ENCODE measurements around the gene TBATA.

The TBATA gene

DNA sequence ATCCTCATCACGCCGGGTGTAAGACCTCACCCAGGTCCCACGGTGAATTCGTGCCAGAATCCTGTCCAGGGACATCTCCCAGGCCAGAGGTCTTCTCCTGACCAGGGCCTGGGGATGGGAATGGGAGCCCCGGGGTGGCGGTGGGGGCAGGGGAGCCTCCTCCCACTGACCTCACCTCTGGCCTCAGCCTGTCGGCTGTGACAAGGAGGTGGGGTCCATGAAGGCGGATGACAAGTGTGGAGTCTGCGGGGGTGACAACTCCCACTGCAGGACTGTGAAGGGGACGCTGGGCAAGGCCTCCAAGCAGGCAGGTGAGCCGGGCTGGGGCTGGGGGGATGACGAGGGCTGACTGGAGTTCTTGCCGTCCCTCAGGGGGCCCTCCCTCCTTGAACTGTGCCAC is 41.3 kb downstream of the TBATA start:
- DNase-seq (ENCODE audit: low spot score), result no peak

GRCh38 chr10:70743430-70743788 is 41.8 kb downstream of the TBATA start:
- no peak for DNase-seq (ENCODE audit: low spot score)

- DNase-seq (ENCODE audit: low spot score), result no peak
Observed at GRCh38 chr10:70742537-70743429, 42.4 kb downstream of the TBATA start.

DNA sequence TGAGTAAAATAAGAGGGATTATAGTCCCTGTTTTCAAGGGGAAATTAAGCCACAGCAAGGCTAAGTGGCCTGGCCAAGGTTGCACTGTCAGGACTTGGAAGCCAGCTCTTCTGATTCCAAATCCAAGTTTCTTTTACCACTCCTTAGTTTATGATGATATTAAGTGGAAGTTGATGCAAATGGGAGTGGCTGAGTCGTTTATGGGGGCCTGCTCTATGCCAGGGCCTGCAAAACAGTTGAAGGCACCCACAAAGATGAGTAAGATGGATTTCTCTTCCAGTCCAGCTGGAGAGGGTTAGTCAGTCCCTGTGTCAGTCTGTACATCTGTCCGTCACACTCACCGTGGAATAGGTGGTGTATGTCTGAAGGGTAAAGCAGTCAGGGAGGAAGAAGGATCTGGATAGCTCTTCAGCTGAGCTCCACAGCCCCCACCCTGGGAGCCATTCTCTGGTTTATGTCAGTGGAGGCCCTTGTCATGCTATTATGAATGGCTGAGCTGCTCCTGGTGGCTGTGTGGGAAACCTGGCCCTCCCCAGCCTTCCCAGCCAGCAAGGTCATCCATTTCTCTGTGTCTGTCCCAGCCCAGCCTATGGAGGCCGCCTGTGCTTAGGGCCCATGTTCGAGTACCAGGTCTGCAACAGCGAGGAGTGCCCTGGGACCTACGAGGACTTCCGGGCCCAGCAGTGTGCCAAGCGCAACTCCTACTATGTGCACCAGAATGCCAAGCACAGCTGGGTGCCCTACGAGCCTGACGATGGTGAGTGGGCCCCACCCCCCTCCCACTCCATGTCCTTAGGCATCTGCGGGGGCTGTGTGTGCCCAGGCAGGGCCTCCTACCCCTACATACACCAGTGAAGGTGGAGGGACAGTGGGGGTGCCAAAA is 44.5 kb downstream of the TBATA start:
- no peak for DNase-seq (ENCODE audit: low spot score)

GRCh38 chr10:70738761-70739121 is 46.4 kb downstream of the TBATA start:
- no peak for DNase-seq (ENCODE audit: low spot score)

DNA sequence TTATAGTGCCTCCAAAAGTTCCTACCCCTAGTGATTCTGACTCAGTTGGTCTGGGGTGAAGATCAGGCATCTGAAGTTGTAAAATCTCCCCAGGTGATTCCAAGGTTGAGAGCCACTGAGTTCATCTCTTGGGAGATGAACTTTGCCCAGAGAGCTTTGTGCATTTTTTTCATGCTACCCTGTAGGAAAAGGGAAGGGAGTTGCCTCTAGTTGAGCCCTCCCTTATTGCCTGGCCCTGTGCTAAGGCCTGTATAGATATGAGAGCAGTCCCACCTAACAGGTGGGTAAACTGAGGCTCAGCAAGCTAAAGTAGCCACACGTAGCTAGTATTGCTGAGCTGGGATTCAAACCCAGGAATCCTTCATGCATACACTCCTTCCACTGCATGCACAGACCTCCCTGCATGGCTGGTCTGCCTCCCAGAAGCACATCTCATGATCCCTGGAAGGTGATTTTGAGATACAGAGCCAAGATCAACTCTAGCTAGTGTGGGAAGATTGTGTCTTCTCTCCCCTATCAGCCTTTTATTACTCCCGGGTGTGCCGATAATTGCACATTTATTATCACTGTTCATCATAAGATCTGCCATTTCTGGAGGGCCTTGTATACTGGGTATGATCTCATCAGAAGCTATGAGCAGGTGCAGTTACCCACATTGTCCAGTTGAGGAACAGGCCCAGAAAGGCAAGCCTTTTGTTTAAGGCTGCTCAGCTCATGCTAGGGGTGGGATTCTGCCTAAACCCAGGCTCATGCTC is 47.0 kb downstream of the TBATA start:
- no peak for DNase-seq (ENCODE audit: low spot score)

DNA sequence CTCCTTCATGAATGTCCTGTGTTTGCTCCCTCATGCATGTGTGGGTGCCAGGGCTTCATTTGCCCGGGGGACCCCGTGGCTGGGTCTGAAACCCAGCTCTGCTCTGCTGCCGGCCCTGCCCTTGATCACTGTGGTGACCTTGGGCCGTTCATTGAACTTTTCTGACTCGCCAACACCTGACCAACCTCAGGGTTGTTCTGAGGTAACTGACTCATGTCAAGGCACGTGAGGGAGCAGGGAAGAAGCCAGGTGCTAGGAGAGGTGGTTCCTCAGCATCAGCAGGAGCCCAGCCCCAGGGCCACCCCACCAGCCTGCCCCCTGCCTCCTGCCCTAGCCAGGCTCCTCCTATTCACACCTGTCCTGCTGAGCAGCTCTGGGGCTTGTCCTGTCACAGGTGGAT is 47.9 kb downstream of the TBATA start:
- DNase-seq (ENCODE audit: low spot score), result no peak

DNA sequence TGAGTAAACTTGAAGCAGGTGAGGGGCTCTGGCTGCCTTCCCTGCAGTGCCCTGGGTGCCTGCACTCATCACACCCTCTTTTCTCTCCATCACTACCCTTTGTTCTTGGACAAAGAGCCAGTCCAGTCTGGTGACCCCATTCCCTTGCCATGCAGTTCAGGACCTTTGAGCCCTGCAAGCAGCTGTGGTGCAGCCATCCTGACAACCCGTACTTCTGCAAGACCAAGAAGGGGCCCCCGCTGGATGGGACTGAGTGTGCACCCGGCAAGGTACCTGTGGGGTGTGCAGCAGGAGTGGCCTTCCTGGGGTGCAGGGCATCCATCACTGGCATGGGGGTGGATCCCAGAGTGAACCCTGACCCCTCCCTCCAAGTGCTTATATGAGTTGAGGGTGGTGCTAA is 48.7 kb downstream of the TBATA start:
- DNase-seq (ENCODE audit: low spot score), result no peak

DNA sequence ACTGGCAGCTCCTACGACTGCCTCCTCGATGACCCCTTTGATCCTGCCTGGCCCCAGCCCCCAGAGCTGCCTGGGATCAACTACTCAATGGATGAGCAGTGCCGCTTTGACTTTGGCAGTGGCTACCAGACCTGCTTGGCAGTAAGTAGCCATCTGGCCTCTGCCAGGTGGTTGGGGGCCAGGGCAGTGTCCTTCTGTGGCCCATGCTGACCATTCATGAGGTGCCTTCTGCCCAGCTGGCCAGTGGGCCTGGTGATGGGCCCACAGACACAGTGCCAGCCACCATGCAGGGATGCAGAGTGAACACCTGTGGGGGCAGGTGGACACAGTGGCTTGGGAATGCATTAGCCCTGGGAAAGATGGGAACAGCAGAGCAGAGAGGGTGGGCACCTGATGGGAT is 50.0 kb downstream of the TBATA start:
- DNase-seq (ENCODE audit: low spot score), result no peak

DNA sequence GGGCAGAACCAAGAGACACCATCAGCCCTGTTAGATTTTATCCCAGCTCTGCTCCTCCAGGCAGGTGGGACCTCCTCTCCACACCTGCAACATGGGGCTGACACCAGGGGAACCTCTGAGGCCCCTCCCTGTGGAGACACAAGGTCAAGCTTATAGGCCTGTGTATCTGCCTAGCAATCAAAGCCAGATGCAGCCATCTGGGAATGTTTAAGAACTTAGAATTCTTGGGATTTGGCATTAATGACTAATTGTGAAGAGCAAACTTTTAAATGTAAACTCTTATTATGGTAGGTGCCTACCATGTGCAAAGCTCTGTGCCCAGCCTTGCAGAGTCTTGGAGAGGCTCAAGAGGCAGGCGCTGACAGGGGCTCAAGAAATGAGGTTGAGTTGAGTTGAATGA is 52.1 kb downstream of the TBATA start:
- no peak for DNase-seq (ENCODE audit: low spot score)

DNA sequence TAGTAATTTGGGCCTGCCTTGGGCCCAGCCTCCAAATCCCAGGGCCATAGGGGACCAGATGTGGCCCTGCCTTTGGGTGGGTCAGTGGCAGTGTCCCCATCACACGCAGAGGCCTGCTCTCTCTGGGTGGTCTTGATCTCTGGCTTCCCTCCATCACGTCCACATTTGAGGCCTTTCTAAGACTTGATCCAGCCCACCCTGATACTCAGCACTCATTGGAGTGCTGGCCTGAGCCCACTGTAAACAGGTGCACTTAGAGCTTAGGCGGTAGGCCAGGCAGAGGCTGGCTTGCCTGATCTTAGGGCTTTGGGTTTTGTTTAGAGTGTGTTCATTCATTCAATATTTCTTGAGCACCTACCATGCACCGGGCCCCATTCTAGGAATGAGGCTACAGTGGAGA is 52.6 kb downstream of the TBATA start:
- no peak for DNase-seq (ENCODE audit: low spot score)

DNA sequence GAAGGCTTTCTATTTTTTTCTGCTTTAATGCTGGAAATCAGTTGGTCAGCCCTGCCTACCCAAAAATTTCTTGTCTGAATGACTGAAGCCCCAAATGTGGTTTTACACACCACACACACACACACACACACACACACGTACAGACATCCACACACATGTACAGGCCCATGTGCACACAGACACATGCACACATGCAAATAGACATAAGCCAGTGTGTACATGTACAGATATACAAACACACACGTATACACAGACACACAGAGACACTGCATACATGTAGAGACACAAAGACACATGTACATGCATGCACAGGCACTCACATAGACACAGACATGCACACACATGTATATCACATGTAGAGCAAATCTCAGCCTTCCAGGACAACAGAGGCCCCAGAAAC is 54.2 kb downstream of the TBATA start:
- DNase-seq (ENCODE audit: low spot score), result no peak

DNA sequence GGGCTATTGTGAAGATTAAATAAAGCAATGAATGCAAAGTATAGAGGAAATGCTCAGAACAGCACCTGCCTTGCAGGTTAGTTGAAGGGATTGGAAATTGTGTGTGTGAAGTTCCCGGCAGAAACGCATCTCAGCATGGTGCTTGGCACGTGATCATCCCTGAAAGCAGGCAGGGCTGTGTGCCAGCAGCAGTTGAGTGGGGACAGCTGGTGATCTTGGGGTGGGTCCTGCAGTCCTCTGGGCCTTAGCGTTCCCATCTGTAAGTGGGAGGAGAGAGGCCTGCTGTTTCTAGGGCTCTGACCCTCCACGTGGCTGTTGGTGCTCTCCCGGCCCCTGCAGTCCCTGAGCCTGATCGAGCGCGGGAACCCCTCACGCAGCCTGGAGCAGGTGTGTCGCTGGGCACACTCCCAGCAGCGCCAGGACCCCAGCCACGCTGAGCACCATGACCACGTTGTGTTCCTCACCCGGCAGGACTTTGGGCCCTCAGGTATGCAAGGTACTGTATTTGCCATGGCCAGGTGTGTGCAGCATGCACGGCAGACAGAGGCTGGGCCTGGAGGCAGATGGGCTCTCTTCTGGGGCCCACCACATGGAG is 55.3 kb downstream of the TBATA start:
- no peak for DNase-seq (ENCODE audit: low spot score)

- no peak for DNase-seq (ENCODE audit: low spot score)
Observed at GRCh38 chr10:70728328-70728727, 56.8 kb downstream of the TBATA start.

GRCh38 chr10:70726909-70727495 is 58.2 kb downstream of the TBATA start:
- no peak for DNase-seq (ENCODE audit: low spot score)

DNA sequence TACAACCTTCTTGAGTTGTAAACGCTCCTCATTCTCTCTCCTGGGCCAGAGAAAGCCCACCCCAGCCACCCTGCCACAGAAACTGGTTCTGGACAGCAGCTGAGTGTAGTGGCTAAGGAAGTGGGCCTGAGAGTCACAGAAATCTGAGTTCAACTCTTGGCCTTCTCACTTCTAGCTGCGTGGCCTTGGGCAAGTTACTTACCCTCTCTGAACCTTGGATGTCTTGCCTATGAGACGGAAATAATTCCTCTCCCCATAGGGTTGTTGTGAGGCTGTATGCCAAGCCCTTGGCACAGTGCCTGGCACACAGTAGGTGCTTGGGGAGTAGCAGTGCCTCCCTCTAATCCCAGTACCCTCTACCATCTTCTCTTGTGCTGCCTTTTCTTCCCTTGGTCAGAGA is 61.4 kb downstream of the TBATA start:
- no peak for DNase-seq (ENCODE audit: low spot score)

DNA sequence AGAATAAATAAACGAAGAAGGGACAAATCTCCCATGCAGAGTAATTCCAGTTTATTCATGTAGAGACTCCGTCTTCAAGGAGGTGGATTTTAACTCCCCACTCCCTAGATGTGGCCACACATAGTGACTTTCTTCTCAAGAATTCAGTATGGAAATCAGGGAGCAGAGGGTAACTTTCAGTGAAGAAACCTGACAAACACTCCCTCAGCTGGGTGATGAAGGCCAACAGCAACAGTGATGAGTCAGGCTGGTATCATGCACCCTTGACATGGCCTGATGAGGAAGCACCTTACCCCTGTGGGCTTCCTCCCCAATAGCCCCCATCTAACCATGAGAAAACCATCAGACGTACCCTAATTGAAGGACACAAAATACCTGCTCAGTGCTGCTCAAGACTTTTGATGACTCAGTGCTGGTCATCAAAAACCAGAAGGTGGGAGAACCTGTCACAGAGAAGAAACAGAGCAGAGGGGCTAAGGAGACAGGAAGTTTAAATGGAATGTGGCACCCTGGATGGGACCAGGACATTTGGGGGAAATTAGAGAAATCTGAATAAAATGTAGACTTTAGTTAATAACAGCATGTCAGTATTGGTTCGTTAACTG is 62.3 kb downstream of the TBATA start:
- no peak for DNase-seq (ENCODE audit: low spot score)
